Left renal cortex interstitium (tissue), 4 donors: Measurements from ENCODE around the gene ZNF19. TPM values are rescaled to one million over a fixed set of nuclear protein-coding genes. Genes with fewer than 3 reads are reported as not detected.

Experiments used
- DNase-seq, 4 donors: peaks; one replicate each; pipeline ENCODE4 v3.0.0-alpha.2; 2013; ENCODE audit warnings: low read depth in 4 of 4, low spot score in 2 of 4, missing footprints in 1 of 4
- polyA plus RNA-seq, 4 donors: library from polyadenylated mRNA; unstranded; fragments of 120-200 nt; gene quantifications; one replicate each; pipeline ENCODE4 v1.2.1, GENCODE V29; 2013; ENCODE audit not compliant: insufficient read length in 4 of 4

Gene ZNF19
- polyA plus RNA-seq, 4 donors: 11.8 to 19.6 (median 13.4) TPM

- DNase-seq: no peak
These were observed 1.9 kb upstream of the ZNF19 start for GRCh38 chr16:71491054-71491453.

GRCh38 chr16:71490361-71490760 lies 1.2 kb upstream of the ZNF19 start:
- DNase-seq: no peak

- peak in 3 of 4 donors; percentile 79 to 84 (median 81) for DNase-seq
These were observed 4.9 kb downstream of the ZNF19 start for GRCh38 chr16:71484006-71484893.

GRCh38 chr16:71482569-71482968 lies 6.6 kb downstream of the ZNF19 start:
- DNase-seq: no peak

GRCh38 chr16:71480956-71481355 lies 8.2 kb downstream of the ZNF19 start:
- DNase-seq: no peak

- DNase-seq: no peak
These were observed 9.7 kb downstream of the ZNF19 start for GRCh38 chr16:71479420-71479819.

GRCh38 chr16:71476457-71477124 lies 12.5 kb downstream of the ZNF19 start:
- DNase-seq: no peak

GRCh38 chr16:71474864-71475263 lies 14.3 kb downstream of the ZNF19 start:
- no peak for DNase-seq

GRCh38 chr16:71473891-71474290 lies 15.2 kb downstream of the ZNF19 start:
- no peak for DNase-seq

- DNase-seq: no peak
These were observed 16.2 kb downstream of the ZNF19 start for GRCh38 chr16:71472931-71473330.

- no peak for DNase-seq
These were observed 17.1 kb downstream of the ZNF19 start for GRCh38 chr16:71472051-71472450.

GRCh38 chr16:71467810-71468209 lies 21.3 kb downstream of the ZNF19 start:
- DNase-seq: peak in 2 of 4 donors; percentile 40 to 41

- no peak for DNase-seq
These were observed 24.9 kb downstream of the ZNF19 start for GRCh38 chr16:71464231-71464630.

GRCh38 chr16:71461686-71462648 lies 27.2 kb downstream of the ZNF19 start, which contains the start of gene ZNF23:
Gene ZNF23 (minus strand): TSS chr16:71462247. CDS start chr16:71456796, 5,451 bp downstream.
- DNase-seq: peak in 3 of 4 donors; percentile 50 to 68 (median 68)

GRCh38 chr16:71460941-71461340 lies 28.2 kb downstream of the ZNF19 start:
- no peak for DNase-seq

GRCh38 chr16:71460236-71460635 lies 28.9 kb downstream of the ZNF19 start:
- DNase-seq: no peak

GRCh38 chr16:71459510-71459909 lies 29.6 kb downstream of the ZNF19 start:
- DNase-seq: no peak

- DNase-seq: no peak
These were observed 32.3 kb downstream of the ZNF19 start for GRCh38 chr16:71456801-71457200.

GRCh38 chr16:71453036-71453435 lies 36.1 kb downstream of the ZNF19 start:
- DNase-seq: no peak

- DNase-seq: no peak
These were observed 40.1 kb downstream of the ZNF19 start for GRCh38 chr16:71449020-71449419.
